HepG2 (cell line): ENCODE measurements around the gene SLC35B2. TPM values are rescaled to one million over a fixed set of nuclear protein-coding genes. Genes with fewer than 3 reads are reported as not detected.

Experiments used
- RERE ChIP-seq: IDR thresholded peaks from 2 replicates; pipeline ENCODE4 v1.6.1; 2016; ENCODE audit warnings: low read depth, missing genetic modification reagents, missing compliant biosample characterization
- SIX4 ChIP-seq: sonication (generic); formaldehyde crosslinking; IDR thresholded peaks from 2 replicates; pipeline ENCODE4 v1.4.0; 2020; ENCODE audit warnings: missing genetic modification reagents
- ZNF598 ChIP-seq: sonication (generic); formaldehyde crosslinking; IDR thresholded peaks from 2 replicates; pipeline ENCODE4 v1.5.1; 2020; ENCODE audit warnings: mild to moderate bottlenecking, missing genetic modification reagents, borderline replicate concordance
- ZNF687 ChIP-seq: sonication (generic); formaldehyde crosslinking; IDR thresholded peaks from 2 replicates; pipeline ENCODE4 v1.5.1; 2020; ENCODE audit warnings: mild to moderate bottlenecking, missing genetic modification reagents, moderate library complexity
- polyA plus RNA-seq, 8 experiments: library from polyadenylated mRNA; depleted of rRNA in 3 of 8; stranded (reverse) in 7 of 8; unstranded in 1 of 8; fragments of >200 nt; fragmentation: Illumina TruSeq in 4 of 8; extraction: Trizol in 4 of 8; gene quantifications; 2 replicates each; pipeline versions ENCODE4 v1.2.1 to v1.2.3, GENCODE V29; 2011 to 2016; ENCODE audit warnings: low read depth in 4 of 8, missing spikeins in 1 of 8, mixed read lengths in 1 of 8; ENCODE audit not compliant: insufficient read depth in 1 of 8
- total RNA-seq, 5 experiments: library from RNA; depleted of rRNA; stranded (reverse); fragments of >200 nt; fragmentation: Illumina TruSeq; extraction: Trizol; gene quantifications; 2 replicates each; pipeline ENCODE4 v1.2.3, GENCODE V29; 2016; ENCODE audit warnings: low read depth in 1 of 5

Gene SLC35B2
- total and polyA plus RNA-seq, 2 of the 13 experiments (the other 11 are each of a cell fraction or from before 2014, with no cell fraction given): 61.1 to 148 TPM

GRCh38 chr6:44228433-44228832 lies 28.9 kb downstream of the SLC35B2 start (continued):
- TF ChIP-seq RERE (CRISPR knock-in tag) (no peak), ZNF598 (CRISPR knock-in tag) (peak; percentile 50; the same call in 1 of the 2 replicates), ZNF687 (CRISPR knock-in tag) (peak; percentile 50), SIX4 (no peak)
